Small intestine (tissue), 7 donors: Measurements from ENCODE around the gene PPP1CA. TPM values are rescaled to one million over a fixed set of nuclear protein-coding genes. Genes with fewer than 3 reads are reported as not detected.

Source experiments
- DNase-seq, 2 donors: peaks; one replicate each; pipeline versions ENCODE4 v3.0.0 to v3.0.0-alpha.2; 2013
- FAIRE-seq: peaks from 2 replicates; lab custom pipeline; 2012; peaks lifted over from hg19 to GRCh38; lab: Jason Lieb, UNC
- H3K27ac ChIP-seq, 3 donors: one replicate each; pipeline ENCODE4 v1.5.1; 2013; ENCODE audit warnings: low read length in 2 of 3, mild to moderate bottlenecking in 2 of 3, control low read depth in 1 of 3, inconsistent platforms in 1 of 3, low read depth in 1 of 3, moderate library complexity in 1 of 3
- H3K27me3 ChIP-seq, 3 donors: one replicate each; pipeline ENCODE4 v1.6.1; 2013; ENCODE audit warnings: low read length in 3 of 3, inconsistent platforms in 1 of 3; ENCODE audit not compliant: control insufficient read depth in 3 of 3, insufficient read depth in 3 of 3
- H3K36me3 ChIP-seq, 3 donors: one replicate each; pipeline ENCODE4 v1.6.1; 2013; ENCODE audit warnings: low read length in 3 of 3, inconsistent platforms in 1 of 3, low read depth in 1 of 3, mild to moderate bottlenecking in 1 of 3, moderate library complexity in 1 of 3; ENCODE audit not compliant: control insufficient read depth in 3 of 3, insufficient read depth in 2 of 3
- H3K4me1 ChIP-seq, 3 donors: one replicate each; pipeline ENCODE4 v1.6.1; 2013; ENCODE audit warnings: low read length in 2 of 3, inconsistent platforms in 1 of 3, low read depth in 1 of 3, mild to moderate bottlenecking in 1 of 3, moderate library complexity in 1 of 3; ENCODE audit not compliant: control insufficient read depth in 3 of 3, insufficient read depth in 2 of 3
- H3K4me3 ChIP-seq, 3 donors: one replicate each; pipeline ENCODE4 v1.5.1; 2013; ENCODE audit warnings: low read length in 3 of 3, control low read depth in 1 of 3, inconsistent platforms in 1 of 3, low read depth in 1 of 3, mild to moderate bottlenecking in 1 of 3, moderate library complexity in 1 of 3
- H3K9me3 ChIP-seq, 2 donors: one replicate each; pipeline ENCODE4 v1.6.1; 2013; ENCODE audit warnings: low read depth in 1 of 2, low read length in 1 of 2; ENCODE audit not compliant: control insufficient read depth in 2 of 2, insufficient read depth in 1 of 2
- WGBS, 3 donors: extraction: QIAGEN DNeasy Blood & Tissue Kit; methylation state at CpG; one replicate each; pipeline ENCODE4 v1.1.7; 2013; 5-methylcytosine and 5-hydroxymethylcytosine counted together
- polyA plus RNA-seq, 4 donors: library from polyadenylated mRNA; stranded (reverse) in 3 of 4; unstranded in 1 of 4; fragments of 200-250 nt in 3 of 4; fragments of 120-200 nt in 1 of 4; gene quantifications; one replicate each; pipeline versions ENCODE4 v1.2.1 to v1.2.3, GENCODE V29; 2013
- donor health status: healthy with polysubstance abuse.
- donor health status: control.
- donor health status: control.
- donor health status: Bipolar disorder and iron deficiency.
- donor health status: healthy.

PPP1CA gene
- polyA plus RNA-seq, 4 donors: 123 to 211 (median 187) TPM

- 58 to 73% (median 67%) methylated on average over 22 of the region's 22 CpGs for WGBS, 3 donors
- peaks cover 0 to 14% (median 0%) of the 10 kb centered on the region in 3 donors for H3K4me1 ChIP-seq
- DNase-seq: no peak
- peak overlapping the region in 2 of 3 donors; percentile 46 to 65 for H3K27ac ChIP-seq
- H3K9me3 ChIP-seq: no peaks in the 10 kb centered on the region
- peaks cover 0 to 2% (median 0%) of the 10 kb centered on the region in 3 donors for H3K36me3 ChIP-seq
- H3K27me3 ChIP-seq: no peaks in the 10 kb centered on the region
- peak overlapping the region in 1 of 3 donors; percentile 36 for H3K4me3 ChIP-seq
- FAIRE-seq: no peak
Observed at GRCh38 chr11:67421430-67422031, 19.9 kb upstream of the PPP1CA start.

- Histone ChIP-seq H3K4me3 (peak overlapping the region; percentile 36 to 70 (median 54)), H3K27me3 (no peaks in the 10 kb centered on the region), H3K36me3 (peaks cover 0 to 2% (median 0%) of the 10 kb centered on the region in 3 donors), H3K4me1 (peaks cover 0 to 14% (median 0%) of the 10 kb centered on the region in 3 donors), H3K9me3 (no peaks in the 10 kb centered on the region), H3K27ac (peak overlapping the region; percentile 65 to 94 (median 76))
- DNase-seq: peak; percentile 97 to 98
- 0 to 1% (median 1%) methylated on average over 65 to 97 of the region's 97 CpGs for WGBS, 3 donors
- FAIRE-seq: no peak
Observed at GRCh38 chr11:67420646-67421429, 19.2 kb upstream of the PPP1CA start.

GRCh38 chr11:67420147-67420645 lies 18.5 kb upstream of the PPP1CA start:
- DNase-seq: no peak
- peaks cover 0 to 2% (median 0%) of the 10 kb centered on the region in 3 donors for H3K36me3 ChIP-seq
- H3K4me1 ChIP-seq: peaks cover 0 to 15% (median 0%) of the 10 kb centered on the region in 3 donors
- peak overlapping the region; percentile 21 to 70 (median 54) for H3K4me3 ChIP-seq
- WGBS, 3 donors: 29 to 33% (median 31%) methylated on average over 14 to 15 of the region's 15 CpGs
- no peak for FAIRE-seq
- H3K9me3 ChIP-seq: no peaks in the 10 kb centered on the region
- H3K27me3 ChIP-seq: peaks cover 0 to 1% (median 0%) of the 10 kb centered on the region in 3 donors
- peak overlapping the region in 2 of 3 donors; percentile 76 to 94 for H3K27ac ChIP-seq

- Histone ChIP-seq H3K4me1 (peaks cover 0 to 20% (median 2%) of the 10 kb centered on the region in 3 donors), H3K9me3 (no peaks in the 10 kb centered on the region), H3K27ac (no peak overlapping the region), H3K36me3 (no peaks in the 10 kb centered on the region), H3K4me3 (no peak overlapping the region), H3K27me3 (peaks cover 0 to 6% (median 0%) of the 10 kb centered on the region in 3 donors)
- WGBS, 3 donors: 90 to 94% (median 91%) methylated on average over 20 to 21 of the region's 21 CpGs
- FAIRE-seq (no peak), DNase-seq (no peak)
Observed at GRCh38 chr11:67419325-67420049, 17.8 kb upstream of the PPP1CA start.

- FAIRE-seq: no peak
- no peaks in the 10 kb centered on the region for H3K36me3 ChIP-seq
- H3K4me1 ChIP-seq: peaks cover 0 to 20% (median 2%) of the 10 kb centered on the region in 3 donors
- no peak for DNase-seq
- no peaks in the 10 kb centered on the region for H3K9me3 ChIP-seq
- 70 to 73% (median 72%) methylated on average over 26 of the region's 26 CpGs for WGBS, 3 donors
- no peak overlapping the region for H3K27ac ChIP-seq
- H3K4me3 ChIP-seq: no peak overlapping the region
- H3K27me3 ChIP-seq: peaks cover 0 to 8% (median 0%) of the 10 kb centered on the region in 3 donors
Observed at GRCh38 chr11:67418476-67419281, 17.0 kb upstream of the PPP1CA start.

- 81 to 85% (median 84%) methylated on average over 10 to 12 of the region's 12 CpGs for WGBS, 3 donors
- FAIRE-seq (no peak), DNase-seq (no peak)
- no peak overlapping the region for H3K4me3 ChIP-seq
- H3K27me3 ChIP-seq: peaks cover 0 to 8% (median 2%) of the 10 kb centered on the region in 3 donors
- H3K9me3 ChIP-seq: no peaks in the 10 kb centered on the region
- H3K27ac ChIP-seq: no peak overlapping the region
- peaks cover 0 to 16% (median 2%) of the 10 kb centered on the region in 3 donors for H3K4me1 ChIP-seq
- H3K36me3 ChIP-seq: no peaks in the 10 kb centered on the region
Observed at GRCh38 chr11:67417425-67417824, 15.8 kb upstream of the PPP1CA start.

- no peak overlapping the region for H3K27ac ChIP-seq
- WGBS, 3 donors: 58 to 61% (median 60%) methylated on average over 21 of the region's 21 CpGs
- FAIRE-seq: no peak
Observed at GRCh38 chr11:67416416-67417335, 15.0 kb upstream of the PPP1CA start.

More at GRCh38 chr11:67416416-67417335, 15.0 kb upstream of the PPP1CA start:
- peaks cover 0 to 18% (median 2%) of the 10 kb centered on the region in 3 donors for H3K4me1 ChIP-seq
- no peaks in the 10 kb centered on the region for H3K36me3 ChIP-seq
- DNase-seq: no peak
- H3K27me3 ChIP-seq: peaks cover 0 to 8% (median 2%) of the 10 kb centered on the region in 3 donors
- no peak overlapping the region for H3K4me3 ChIP-seq
- H3K9me3 ChIP-seq: no peaks in the 10 kb centered on the region
